Activated naive CD4-positive, alpha-beta T cell (primary cell): ENCODE results near the gene PGK1.
"Not testable (repeated sequence)": the region's sequence is repeated elsewhere in the genome, so short reads cannot be mapped to it uniquely, and the experiment has no call there.

Source experiments
- DNase-seq, 4 experiments: peaks; one replicate each; lab custom pipeline; 2025; lab: John Stamatoyannopoulos, UW

The PGK1 gene

DNA sequence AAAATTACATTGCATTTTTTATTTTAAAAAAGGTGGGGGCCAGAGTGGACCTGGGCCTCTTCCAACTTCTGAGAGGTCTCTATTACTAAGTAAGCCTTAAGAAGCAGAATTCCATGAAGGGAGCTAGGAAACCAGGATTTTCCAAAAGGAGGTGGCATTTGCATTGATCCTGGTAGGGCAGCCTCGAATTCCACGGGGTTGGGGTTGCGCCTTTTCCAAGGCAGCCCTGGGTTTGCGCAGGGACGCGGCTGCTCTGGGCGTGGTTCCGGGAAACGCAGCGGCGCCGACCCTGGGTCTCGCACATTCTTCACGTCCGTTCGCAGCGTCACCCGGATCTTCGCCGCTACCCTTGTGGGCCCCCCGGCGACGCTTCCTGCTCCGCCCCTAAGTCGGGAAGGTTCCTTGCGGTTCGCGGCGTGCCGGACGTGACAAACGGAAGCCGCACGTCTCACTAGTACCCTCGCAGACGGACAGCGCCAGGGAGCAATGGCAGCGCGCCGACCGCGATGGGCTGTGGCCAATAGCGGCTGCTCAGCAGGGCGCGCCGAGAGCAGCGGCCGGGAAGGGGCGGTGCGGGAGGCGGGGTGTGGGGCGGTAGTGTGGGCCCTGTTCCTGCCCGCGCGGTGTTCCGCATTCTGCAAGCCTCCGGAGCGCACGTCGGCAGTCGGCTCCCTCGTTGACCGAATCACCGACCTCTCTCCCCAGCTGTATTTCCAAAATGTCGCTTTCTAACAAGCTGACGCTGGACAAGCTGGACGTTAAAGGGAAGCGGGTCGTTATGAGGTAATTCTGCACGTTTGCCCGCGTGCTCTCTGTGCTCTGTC is at the start of gene PGK1:
TSS of gene PGK1 (plus strand) at position 626 of the 824 bp plus-strand sequence. CDS start at position 719, 93 bp downstream.
- DNase-seq: peak; percentile 68 to 90 (median 81)

DNA sequence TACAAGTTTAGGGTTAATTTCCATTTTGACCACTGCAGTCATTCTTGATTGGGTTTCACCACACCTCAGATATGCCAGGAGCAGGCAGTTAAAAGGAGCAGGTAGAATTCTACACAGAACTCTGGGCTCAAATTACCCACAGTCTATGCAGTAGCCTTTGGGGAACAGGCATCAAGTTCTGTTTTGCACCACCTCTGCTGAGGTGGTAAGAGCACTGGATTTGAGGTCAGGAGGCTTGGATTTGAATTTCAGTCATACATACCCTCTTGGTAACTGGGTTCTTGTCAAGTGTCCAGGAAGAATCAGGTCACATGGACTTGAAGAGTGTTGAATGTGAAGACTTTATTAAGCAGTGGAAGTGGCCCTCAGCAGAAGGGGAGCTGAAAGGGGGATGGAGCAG is 40.4 kb upstream of the PGK1 start:
- DNase-seq: no peak

DNA sequence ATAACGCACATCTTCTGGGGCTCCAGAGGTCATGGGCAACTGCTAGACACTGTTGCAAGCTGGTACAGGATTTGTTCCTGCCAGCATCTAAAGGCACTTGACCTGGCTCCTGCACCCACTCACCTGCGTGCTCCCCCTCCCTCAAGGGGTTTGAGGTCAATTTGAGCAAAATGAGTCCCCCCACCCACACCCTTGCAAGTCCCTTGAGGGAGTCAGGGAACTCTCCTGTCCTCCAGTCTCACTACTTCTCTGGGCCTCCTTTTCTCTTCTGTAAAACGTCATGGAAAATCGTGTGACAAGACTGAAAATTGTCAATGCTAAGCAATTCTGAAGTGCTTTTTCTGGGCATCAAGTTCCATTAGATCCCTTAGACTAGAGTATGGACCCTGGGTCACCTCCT is 39.9 kb upstream of the PGK1 start:
- DNase-seq: no peak

DNA sequence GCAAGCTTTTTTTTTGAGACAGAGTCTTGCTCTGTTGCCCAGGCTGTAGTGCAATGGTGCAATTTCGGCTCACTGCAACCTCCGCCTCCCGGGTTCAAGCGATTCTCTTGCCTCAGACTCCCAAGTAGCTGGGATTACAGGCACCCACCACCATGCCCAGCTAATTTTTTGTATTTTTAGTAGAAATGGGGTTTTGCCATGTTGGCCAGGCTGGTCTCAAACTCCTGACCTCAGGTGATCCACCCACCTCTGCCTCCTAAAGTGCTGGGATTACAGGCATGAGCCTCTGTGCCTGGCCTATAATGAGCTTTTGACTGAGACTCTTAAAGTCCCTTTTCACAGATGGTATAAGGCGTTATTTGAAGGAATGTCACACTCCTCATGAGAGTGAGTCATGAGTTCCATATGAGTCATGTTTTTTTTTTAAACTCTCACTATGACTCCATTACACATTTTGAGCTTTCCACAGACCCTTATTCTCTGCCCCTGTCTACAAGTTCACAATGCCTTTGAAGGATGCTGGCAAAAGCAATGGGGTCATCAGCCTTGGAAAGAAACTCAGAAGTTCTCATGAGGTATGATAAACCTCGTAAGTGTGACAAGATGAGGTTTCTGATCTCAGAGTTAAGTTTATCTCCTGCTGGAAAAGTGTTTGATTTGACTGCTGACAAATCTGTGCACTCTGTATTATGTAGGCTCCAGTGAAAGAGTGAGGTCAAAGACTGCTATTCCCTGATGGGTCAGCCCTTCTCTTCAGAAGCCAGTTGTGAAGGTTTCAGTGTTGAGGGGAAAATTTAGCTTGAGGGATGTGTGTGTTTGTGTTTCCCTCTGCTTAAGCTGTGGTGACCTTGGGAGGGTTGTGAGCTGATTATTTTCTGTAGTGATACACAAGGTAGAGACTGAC is 39.1 kb upstream of the PGK1 start:
- DNase-seq: not testable (repeated sequence)

DNA sequence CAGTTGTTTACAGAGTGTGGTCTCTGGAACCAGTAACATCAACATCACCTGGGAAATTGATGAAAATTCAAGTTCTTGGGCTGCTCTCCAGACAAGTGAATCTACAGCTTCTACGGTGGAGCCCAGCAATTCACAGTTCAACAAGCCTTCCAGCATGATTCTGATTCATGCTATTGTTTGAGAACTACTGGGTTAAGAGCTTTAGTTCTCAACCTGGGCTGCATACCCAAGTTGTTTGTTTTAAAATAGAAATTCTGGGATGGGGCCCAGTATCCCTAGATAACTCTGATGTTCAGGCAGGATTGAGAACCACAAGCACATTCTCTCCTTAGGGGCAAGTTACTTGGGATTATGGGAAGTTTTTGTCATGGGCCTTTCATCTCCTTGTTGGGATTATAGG is 37.9 kb upstream of the PGK1 start:
- DNase-seq: no peak

DNA sequence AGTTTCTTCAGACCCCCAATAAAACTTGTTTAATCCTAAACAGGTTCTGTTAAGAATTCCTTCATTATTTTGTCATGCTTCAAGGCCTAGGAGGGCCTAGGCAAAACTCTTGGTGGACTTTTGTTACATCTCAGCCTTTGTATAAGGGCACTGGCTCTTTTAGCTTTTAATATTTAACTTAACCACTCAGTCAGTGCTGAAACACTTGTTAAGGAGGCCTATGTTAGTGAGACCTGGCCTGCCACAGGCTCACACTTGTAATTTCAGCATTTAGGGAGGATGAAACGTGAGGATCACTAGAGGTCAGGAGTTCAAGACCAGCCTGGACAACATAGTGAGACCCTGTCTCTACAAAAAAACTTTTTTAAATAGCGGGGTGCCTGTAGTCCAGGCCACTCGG is 32.7 kb upstream of the PGK1 start:
- DNase-seq: no peak

DNA sequence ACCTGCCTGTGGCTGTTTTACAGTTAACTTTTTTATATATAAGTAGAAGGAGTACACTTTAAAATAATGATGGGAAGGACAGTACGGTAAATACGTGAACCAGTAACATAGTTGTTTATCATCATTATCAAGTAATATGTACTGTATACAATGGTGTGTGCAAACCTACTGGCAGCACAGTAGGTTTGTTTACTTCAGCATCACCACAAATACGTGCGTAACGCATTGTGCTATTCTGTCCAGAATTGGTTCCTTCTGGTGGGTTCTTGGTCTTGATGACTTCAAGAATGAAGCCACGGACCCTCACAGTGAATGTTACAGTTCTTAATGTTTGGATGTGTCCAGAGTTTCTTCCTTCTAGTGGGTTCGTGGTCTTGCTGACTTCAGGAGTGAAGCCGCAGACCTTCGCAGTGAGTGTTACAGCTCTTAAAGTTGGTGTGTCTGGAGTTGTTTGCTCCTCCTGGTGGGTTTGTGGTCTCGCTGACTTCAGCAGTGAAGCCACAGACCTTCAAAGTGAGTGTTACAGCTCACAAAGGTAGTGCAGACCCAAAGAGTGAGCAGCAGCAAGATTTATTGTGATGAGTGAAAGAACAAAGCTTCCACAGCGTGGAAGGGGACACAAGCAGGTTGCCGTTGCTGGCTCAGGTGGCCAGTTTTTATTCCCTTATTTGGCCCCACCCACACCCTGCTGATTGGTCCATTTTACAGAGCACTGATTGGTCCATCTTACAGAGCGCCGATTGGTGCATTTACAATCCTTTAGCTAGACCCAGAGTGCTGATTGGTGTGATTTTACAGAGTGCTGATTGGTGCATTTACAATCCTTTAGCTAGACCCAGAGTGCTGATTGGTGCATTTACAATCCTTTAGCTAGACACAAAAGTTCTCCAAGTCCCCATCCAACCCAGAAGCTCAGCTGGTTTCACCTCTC is 30.6 kb upstream of the PGK1 start:
- DNase-seq: peak in 2 of 4 experiments; percentile 2 to 20

DNA sequence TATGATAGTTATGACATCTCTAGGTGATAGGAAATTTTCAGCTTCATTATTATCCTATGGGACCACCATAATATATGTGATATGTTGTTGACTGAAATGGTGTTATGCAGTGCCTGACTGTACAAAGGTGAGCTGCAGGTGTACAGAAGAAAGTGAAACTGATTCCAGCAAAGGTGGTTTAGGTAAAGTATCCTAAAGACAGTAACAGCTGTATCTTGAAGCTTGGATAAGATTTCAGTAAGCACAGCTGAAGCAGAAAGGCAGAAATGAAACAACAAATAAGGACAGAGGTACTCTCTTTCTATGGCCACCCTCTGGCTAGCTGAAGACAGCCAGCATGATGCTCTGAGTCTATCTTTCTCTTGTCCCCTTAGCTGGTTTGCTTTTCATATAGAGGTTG is 30.0 kb upstream of the PGK1 start:
- DNase-seq: no peak

DNA sequence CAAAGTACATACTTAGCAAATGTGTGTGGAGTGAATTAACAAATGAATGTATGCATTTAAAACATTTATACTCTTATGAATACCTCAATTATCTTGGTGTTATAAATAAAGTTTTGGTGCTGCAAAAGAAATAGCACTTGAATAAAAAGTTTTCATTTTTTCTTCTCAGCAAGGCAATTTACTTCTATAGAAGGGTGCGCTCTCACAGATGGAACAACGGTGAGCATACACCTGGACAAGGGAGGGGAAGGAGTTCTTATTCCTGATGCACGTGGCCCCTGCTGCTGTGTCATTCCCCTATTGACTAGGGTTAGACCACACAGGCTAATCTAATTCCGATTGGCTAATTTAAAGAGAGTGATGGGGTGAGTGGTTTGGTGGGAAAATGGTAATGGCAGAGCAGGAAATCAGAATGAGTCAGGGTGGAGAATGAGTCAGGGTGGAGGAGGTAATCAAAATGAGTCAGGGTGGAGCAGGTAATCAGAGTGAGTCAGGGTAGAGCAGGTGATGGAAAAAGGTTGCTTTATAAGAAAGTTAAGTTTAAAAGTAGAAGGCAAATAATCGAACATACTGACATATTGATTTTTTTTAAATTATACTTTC is 28.2 kb upstream of the PGK1 start:
- DNase-seq: no peak

DNA sequence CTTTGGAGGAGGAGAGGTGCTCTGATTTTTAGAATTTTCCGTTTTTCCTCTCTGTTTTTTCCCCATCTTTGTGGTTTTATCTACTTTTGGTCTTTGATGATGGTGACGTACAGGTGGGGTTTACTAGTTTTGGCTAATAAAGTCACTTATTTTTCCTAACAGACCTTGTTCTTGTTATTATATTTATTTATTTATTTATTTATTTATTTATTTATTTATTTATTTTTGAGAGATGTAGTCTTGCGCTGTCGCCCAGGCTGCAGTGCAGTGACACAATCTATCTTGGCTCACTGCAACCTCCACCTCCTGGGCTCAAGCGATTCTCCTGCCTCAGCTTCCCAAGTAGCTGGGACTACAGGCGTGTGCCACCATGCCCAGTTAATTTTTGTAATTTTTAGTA is 22.6 kb upstream of the PGK1 start:
- not testable (repeated sequence) for DNase-seq

DNA sequence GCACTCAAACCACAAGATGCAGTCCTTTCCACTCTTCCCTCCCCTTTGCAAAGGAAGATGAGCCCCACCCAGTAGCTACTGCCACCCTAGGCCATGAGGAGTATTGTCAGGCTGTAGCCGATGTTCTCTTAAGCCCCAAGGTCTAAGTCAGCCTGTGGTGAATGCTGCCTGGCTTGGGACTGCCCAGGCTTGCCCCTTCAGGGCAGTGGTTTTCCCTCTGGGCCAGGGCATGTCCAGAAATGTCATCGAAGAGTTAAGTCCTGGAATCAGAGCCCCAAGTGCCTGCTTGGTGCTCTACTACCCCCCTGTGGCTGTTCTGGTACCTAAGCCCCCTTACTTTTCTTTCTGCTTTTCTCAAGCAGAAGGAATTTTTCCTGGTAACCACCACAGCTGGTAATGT is 11.8 kb upstream of the PGK1 start:
- no peak for DNase-seq

DNA sequence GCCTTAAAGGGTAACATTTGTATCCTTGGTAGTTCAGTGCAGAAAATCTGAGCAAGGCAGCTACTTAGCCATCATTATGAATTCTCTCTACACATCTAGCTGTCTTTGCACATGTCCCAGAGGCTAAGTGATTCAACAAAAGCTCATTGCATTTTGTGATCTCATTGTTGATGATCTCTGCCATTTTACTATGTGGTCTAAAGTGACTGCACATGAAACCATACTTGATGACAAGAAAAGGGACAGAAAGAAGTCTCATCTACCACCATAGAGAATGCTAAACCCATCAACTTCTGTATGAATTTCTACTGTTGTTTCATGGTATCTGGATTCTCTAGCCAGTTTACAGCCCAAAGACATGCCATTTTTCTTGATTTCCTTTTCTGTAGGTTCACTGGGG is 5.9 kb upstream of the PGK1 start:
- no peak for DNase-seq

DNA sequence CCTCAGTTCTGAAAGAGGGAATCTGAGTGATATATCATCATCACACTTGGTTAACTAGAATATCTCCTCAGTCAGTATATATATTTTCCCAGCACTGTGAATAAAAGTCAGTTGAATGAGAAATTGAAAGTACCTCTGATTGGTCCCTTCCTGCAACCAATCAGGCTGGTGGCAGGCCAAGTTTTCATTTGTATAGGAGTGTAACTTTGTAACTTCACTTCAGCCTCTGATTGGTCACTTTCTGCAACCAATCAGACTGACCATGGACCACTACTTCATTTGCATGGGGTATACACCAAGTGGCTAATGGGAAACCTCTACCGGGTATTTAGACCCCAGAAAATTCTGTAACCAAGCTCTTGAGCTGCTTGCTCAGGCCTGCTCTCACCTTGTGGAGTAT is 2.0 kb upstream of the PGK1 start:
- DNase-seq: no peak

DNA sequence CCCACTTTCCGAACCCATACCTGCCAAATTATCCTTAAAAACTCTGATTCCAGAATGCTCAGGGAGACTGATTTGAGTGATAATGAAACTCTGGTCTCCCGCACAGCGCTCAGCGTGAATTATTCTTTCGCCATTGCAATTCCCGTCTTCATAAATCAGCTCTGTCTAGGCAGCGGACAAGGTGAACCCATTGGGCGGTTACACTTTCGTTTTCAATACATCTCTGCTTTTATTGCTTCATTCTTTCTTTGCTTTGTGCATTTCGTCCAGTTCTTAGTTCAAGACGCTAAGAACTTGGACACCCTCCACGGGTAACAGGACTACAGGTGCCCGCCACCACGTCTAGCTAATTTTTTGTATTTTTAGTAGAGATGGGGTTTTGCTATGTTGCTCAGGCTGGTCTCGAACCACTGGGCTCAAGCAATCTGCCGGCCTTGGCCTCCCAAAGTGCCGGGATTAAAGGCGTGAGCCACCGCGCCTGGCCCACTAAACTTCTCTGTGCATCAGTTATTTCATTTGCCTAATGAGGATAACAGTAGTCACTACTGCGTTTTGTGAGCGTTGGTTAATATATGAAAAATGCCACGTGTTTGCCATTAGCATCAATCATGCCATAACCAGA is 936 bp upstream of the PGK1 start:
- DNase-seq: no peak

DNA sequence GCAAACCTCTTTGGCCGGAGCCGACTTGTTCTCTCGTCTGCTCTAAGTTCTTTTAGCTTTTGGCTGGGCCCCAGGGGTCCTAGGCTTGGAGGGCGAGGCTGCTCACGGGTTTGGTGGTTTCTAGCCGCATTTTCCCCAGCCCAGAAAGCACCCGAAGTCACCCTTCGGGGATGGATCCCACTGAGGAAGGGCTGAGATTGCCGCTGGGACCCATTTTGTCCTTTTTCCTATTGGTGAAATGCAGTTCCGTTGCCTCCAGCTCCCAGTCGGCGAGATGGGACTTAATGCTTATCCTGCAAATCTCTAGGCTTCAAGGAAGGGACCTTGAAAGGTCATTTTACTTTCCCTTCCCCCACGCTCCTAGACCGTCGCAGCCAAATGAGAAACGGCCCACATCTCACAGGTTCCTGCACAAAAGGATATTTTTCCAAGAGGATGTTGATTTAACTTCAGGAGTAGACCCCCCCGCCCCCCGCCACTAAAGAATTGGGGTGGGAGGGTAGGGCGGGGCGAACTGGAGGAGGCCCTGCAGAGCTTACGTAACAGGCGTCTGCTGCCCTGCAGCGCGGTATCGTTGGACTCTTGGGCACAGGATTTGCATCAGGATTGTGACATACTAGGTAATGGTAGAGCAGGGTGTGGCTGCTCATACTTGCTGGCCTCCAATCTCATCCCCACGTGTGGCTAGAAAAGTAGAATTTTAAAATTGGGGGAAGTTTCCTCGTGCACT is 564 bp downstream of the PGK1 start:
- DNase-seq: peak in 2 of 4 experiments; percentile 7 to 11

DNA sequence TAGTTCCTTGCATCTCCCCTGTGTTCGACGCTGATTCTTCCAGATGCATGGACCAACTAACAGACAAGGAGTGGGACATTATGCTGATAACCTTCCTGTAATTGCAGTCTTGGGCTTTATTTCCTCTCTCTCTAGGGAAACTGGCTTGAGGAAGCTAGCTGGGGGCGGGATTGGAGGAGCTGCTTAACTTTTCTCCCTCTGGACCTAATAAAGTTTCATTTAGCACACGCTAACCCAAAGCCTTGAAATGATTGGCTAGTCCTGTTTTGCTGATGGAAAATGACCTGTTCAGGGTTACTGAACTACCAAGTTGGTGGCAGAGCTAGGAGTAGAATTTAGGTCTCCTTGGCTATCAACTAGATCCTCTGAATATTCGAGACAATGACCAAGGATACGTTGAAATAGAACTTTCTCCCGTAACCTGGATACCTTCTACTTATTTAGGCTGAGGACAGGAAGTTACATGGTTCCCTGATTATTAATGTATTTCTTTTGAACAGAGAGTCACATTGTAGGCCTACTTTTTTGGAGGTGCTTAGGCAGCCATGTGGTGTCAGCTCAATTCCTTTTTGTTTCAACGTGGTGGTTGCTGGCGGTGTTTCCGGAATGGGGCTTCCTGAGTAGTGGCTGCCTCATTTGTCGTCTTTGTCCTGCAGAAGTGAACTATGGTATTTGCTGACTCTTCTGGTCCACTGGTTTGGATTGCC is 2.0 kb downstream of the PGK1 start:
- DNase-seq: no peak

DNA sequence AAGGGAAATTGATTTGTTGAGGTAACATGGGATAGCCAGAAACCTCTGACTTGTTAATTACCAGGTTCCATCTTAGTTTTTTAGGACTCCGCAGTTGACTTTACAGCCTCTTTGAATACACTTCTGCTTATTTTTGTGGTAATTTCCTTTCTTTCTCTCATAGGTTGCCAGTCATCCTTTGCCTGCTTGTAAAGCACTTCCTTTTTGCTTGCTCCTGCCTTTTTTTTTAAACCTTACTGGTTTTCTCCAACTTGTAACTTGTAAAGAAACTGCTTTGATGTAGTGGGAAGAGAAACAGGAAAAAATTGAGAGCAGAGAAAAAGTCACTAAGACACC is 2.6 kb downstream of the PGK1 start:
- no peak for DNase-seq

DNA sequence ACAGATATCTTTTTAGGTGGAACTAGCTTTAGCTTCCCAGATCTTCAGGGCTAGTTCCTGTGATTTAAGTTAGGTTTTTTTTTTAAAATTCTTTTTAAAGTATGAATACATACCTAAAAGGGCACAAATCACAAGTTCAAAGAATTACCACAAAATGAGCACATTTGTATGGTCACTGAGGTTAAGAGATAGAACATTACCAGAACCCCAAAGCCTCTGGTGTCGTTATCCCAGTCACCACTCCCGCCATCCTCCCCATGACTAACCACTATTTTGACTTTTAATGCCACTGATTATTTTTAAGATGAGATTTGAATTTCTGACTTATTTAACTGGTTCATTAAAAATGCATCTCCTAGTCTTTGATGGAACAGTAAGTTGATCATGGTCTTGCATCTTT is 5.4 kb downstream of the PGK1 start:
- no peak for DNase-seq

DNA sequence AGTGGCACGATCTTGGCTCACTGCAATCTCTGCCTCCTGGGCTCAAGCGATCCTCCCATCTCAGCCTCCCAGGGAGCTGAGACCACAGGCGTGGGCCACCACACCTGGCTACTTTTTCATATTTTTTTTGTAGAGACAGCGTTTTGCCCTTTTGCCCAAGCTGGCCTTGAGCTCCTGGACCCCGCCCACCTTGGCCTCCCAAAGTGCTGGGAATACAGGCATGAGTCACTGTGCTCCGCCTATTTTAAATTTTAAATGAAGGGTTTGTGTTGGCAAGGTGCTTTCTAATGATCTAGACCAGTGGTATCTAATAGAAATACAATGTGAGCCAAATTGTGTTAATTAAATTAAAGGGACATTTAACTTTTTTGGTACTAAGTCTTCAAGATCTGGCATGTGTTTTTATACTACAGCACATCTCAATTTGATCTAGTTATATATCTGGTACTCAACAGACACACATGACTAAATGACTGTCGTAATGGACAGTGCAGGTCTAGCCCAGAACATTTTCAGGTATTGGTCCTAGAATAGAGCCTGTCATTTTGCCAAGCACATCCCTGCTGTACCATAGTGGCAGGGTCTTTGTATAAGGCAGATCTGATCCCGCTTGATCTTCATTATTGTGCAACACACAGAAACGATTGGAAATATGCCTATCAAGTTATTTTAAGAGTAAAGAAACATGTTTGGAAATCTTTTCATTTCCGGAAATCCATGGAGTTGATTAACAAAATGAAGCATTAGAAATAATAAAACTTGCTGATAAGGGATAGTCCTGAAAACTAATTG is 7.3 kb downstream of the PGK1 start:
- no peak for DNase-seq
